GM18526 (cell line): ENCODE measurements around the gene MIEF1.

Source experiments
- POLR2A ChIP-seq: IDR thresholded peaks from 3 replicates; pipeline ENCODE4 v1.6.1; 2011; ENCODE audit not compliant: insufficient read length; ENCODE audit errors: extremely low read depth

The MIEF1 gene

GRCh38 chr22:39494471-39495120 is 7.5 kb upstream of the MIEF1 start:
- TF ChIP-seq POLR2A: no peak

- TF ChIP-seq POLR2A: no peak
Observed at GRCh38 chr22:39496131-39496838, 5.8 kb upstream of the MIEF1 start.

GRCh38 chr22:39497429-39497828 is 4.7 kb upstream of the MIEF1 start:
- TF ChIP-seq POLR2A: no peak

GRCh38 chr22:39498368-39498767 is 3.7 kb upstream of the MIEF1 start:
- TF ChIP-seq POLR2A: no peak

GRCh38 chr22:39498802-39499201 is 3.3 kb upstream of the MIEF1 start:
- TF ChIP-seq POLR2A: no peak

- TF ChIP-seq POLR2A: no peak
Observed at GRCh38 chr22:39500101-39500500, 2.0 kb upstream of the MIEF1 start.

GRCh38 chr22:39501644-39502108 is 414 bp upstream of the MIEF1 start:
- no peak for TF ChIP-seq POLR2A

- no peak for TF ChIP-seq POLR2A
Observed at GRCh38 chr22:39502789-39503409, 809 bp downstream of the MIEF1 start.

- no peak for TF ChIP-seq POLR2A
Observed at GRCh38 chr22:39503630-39504029, 1.5 kb downstream of the MIEF1 start.

GRCh38 chr22:39504071-39504470 is 2.0 kb downstream of the MIEF1 start:
- no peak for TF ChIP-seq POLR2A

- TF ChIP-seq POLR2A: no peak
Observed at GRCh38 chr22:39508393-39508792, 6.3 kb downstream of the MIEF1 start.

- TF ChIP-seq POLR2A: no peak
Observed at GRCh38 chr22:39510529-39511149, 8.5 kb downstream of the MIEF1 start.

GRCh38 chr22:39511226-39511625 is 9.1 kb downstream of the MIEF1 start:
- no peak for TF ChIP-seq POLR2A

GRCh38 chr22:39512026-39512425 is 9.9 kb downstream of the MIEF1 start:
- no peak for TF ChIP-seq POLR2A

GRCh38 chr22:39513791-39514190 is 11.7 kb downstream of the MIEF1 start:
- no peak for TF ChIP-seq POLR2A
